Suppressor macrophage (primary cell): ENCODE results near the gene HDAC4.

Experiments
- DNase-seq, 4 experiments: peaks; one replicate each; pipeline ENCODE4 v3.0.0-alpha.2; 2020 to 2022

The HDAC4 gene

DNA sequence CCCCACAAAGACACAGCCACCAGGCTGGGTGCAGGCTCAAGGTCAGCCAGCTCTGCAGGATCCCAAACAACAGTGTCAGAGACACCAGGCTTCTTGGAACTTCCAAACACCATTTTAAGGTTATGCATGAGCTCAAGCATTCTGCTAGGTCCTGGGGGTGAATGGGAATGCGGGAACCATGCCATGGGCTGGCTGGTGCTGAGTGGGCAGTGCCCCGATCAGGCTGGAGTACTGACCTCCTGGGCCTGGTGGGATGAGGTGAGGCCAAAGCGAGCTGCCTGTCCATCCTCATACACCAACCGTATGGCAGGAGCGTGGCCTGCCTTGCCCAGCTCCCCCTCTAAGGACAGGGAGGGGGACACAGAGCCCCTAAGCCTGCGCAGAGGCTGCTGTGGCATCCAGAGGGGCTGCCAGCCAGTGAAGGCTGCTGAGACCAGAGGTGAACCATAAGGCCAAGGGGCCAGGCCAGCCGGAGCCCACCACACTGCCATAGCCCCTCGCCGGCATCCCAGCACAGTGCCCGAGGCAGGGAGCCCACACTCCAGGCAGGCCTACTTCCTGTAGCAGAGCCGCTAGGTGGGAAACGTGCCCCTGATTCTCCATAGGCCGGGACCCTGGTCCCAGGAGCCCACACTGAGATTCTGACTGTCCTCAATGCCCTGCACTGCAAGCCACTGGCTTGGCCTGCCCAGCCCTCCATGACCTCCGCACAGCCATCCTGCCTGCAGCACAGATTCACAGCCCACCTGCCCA, 135.0 kb downstream of the HDAC4 start:
- no peak for DNase-seq

DNA sequence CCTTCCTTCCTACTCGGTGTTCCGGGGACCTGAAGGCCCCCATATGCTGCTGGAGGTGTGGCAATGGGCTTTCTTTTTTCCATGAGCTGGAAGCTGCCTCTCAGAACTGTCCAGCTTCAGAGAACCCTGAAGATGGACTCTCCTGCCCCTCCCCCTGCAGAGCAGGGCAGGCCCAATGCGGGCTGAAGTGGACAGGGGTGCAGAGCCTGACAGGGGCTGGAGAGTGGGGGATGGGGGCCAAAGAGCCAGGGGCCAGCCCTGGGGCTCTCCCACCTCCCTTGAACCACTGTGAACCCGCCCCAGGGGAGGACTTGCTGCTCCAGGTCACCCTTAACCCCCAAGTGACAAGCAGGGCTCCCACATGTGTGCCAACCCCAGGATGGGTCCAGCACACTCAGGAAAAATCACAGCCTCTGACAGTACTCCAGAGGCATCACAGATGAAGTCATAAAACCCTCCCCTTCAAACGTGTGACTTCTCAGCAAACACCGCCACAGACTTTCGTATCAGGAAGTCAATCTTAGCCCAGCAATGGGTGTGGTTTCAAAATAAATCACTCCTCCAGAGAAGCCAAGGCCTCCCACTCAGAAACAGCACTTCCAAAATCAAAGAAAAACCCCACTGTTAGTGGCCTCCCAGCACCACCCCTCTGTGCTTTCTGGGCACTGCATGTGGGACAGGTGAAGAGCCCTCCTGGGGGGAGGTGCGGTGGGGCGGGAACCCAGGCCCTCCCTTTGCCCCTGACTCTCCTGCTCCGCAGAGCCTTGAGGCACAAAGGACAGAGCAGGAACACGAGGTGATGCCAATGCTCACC, 135.8 kb downstream of the HDAC4 start:
- DNase-seq: peak; percentile 81 to 94 (median 86)

DNA sequence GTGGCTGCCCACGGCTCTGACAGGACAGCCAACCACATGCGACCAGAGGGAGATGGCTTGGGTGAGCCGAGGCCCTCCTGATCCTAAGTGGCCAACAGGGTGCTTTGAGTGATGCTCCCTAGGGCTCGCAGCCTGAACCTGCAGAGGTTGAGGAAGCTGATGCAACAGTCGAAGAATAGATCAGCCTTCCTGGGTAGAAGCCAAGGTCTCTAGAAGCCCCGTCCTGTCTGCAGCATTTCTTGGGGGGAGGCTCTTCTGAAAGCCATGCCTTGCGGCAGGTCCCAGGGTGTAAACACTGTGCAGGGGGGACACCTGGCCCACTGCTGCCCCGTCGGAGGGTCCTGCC, 136.4 kb downstream of the HDAC4 start:
- peak in 2 of 4 experiments; percentile 48 to 61 for DNase-seq

DNA sequence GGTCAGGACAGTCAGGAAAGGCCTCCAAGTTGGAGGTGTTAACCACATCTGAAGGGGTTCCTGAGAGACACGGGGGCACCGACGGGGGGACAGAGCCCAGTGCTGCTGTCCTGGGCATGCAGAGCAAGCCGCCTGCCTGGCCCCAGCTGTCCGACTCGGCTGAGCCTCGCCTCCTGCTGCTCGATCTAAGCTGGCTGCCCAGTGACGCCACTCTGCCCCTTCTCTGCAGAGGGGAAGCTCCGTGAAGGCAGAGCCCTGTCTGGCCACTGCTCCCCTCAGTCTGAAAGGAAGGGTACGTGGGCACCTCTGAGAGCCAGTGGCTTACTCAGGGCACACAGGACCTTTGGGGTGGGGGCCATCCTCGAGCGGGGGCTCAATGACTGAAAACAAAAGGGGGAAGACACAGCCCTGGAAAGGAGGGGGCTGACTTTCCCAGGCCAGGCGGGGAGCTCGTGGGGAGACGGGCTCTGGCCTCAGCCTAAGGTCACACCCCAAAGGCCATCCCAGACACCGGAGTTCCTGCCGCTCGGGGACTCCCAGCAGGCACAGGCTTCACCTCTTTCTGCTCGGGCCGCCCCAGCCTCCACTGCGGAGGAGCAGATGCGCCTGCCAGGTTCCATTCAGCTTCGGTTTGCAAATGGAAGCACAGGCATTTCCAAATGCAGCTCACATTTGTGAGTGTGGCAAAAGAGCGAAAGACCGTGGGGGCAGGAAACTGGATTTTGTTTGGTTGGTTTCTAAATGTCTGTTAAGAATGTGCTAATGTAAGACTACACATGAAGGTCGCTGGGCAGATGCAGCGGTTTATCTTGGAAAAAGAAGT, 136.9 kb downstream of the HDAC4 start:
- DNase-seq: no peak

DNA sequence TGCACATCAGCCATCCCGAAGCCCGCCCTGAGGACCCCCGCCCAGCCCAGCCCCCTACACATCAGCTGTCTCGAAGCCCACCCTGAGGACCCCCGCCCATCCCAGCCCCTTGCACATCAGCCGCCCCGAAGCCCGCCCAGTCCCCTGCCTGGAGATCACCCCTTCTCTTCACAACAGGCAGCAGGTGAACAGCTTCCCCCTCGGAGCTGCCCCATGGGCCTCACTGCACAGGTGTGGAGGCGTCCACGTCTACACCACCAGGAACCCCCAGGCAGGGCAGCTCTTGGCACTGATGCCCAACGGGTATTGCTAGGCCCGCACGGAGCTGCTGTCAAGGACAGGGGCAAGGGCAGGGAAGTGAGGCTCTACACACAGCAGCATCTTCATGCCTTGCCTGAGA, 137.6 kb downstream of the HDAC4 start:
- no peak for DNase-seq

DNA sequence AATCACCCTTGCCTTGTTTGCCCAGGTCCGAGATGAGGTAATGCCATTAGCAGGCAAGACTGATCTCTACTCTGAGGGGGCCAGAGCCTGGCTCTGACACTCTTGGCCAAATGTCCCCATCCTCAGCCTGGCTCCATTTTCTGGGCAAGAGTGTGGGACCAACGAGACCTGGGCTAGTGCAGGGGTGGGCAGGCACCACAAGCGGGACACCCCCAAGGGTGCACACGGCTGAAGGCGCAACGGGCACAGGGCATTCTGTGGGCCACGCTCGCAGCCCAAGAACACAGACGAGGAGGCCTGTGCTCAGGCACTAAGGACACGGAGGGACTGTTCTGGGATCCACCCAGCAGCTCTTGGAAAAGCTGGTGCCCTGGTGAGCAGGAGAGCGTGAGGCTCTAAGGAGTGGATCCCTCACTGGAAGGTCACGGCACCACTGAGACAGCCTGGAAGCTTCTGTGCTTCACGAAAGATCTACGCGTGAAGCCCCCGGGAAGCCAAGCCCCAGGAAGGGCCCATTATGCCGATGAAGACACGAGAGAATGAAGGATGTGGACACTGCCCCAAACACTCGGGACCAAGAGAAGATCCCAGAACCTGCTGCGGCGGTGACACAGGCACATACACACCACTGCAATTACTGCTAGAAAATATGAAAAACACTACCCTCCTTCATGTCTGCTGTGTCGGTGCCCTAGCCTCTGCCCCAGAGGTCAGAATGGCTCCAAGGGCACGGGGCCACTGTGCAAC, 138.2 kb downstream of the HDAC4 start:
- no peak for DNase-seq

DNA sequence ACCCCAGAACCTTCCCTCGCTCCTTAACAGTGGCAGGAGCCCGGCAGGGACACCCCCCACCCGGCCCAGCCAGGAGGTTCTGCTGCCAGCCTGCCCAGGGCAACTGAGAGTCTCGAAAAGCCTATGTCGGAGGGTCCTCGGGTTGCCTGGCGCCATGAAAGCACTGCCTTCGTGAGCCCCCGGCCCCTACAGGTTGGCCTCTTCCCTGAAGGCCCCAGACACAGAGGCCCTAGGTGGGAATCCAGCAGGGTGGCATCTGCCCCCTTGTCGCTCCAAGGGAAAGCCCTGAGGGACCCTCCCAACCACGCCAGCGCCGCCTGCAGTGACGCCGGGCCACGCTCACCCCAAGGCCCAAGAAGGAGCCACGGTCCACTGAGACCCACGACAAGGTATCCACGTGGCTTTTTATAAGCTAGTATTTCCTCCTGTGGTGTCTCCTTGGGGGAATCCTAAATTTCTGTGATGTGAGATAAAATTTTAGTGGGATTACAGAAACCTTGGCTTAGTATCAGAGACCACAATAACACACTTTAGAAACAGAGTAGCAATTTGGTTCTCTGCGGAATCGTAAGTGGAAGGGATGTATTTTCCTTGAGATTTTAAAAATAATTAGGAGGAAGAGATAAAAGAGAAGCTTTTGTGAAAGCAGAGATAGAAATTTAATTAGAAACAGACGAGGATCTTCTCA, 138.9 kb downstream of the HDAC4 start:
- no peak for DNase-seq

DNA sequence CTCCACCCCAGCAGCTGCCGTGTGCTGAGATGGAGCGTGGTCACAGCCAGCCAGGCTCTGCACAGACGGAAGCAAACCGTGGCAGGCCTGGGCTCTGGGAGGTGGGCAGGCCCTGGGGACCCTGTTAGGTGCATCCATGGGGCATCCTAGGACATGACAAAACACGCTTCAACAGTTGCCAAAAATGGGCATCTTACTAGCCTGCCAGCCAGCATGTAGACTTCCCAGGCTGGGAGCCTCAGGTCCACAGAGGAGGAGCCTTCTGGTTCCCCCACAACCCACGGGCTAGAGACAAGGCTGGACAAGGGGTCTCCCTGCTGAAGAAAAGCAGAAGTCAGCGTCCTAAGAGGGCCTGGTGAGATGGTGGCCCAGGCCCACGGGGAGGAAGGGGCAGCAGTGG, 139.5 kb downstream of the HDAC4 start:
- no peak for DNase-seq

DNA sequence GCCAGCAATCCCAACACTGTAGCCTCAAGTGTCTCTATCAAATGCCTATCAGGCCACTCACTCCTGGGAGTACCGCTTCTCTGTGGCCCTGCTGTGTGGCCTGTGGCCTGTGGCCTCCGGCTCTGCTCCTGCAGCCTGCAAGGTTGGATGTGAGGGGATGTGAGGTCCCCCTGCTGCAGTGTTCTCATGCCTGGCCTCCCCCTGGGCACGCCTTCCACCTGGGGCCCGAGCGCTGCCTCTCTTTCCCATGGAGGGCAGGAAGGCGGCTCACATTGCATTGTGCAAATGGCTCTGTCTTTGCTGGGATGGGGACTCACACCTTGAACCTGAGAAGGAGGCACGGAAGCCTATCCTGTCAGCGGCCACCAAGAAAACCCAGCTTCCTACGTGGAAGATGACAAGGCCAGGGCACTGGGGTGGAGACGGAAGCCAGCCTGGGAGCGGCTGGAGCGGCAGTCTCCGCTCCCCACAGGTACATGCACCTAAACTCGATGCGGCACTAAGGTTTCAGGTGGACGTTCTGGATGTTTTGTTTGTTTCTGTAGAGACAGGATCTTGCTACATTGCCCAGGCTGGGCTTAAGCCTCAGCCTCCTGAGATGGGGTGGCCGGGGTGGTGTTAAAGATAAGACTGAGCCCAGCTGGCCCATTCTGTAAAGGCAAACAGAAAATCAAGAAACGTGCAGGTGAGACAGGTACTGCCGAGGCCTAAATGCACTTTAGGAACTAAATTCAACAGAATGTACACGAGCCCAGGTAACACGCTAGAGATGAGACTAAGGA, 140.1 kb downstream of the HDAC4 start:
- DNase-seq: no peak

DNA sequence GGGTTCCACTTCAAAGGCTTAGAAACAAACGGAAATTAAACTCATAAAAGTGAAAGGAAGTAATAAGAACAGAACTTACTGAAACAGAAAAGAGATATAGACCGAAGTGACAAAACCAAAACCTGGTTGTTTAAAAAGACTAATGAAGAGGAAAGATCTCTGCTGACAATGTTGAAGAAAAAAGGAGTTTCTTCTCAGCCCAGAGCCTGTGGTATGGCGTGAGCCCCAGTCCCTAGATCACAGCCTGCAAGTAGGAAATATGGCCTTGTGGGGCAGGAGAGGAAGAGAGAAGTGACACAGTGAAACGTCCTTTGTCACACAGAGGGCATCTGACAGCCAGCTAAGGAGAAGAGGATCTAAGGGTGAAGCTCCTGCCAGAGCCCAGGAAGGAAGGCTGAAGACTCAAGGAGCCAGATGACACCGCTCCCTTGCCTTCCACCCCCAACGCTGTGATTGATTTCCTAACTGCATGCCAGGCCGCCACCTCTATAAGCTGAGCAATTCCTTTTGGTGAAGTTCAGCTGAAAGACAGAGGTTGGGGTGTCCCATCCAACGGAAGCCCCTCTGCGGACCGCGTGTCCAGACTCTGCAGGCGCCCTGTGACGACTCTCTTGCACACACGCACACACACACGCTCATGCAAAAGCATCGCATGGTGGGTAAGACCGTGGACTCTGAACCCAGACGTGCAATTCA, 141.1 kb downstream of the HDAC4 start:
- peak; percentile 75 to 92 (median 88) for DNase-seq

DNA sequence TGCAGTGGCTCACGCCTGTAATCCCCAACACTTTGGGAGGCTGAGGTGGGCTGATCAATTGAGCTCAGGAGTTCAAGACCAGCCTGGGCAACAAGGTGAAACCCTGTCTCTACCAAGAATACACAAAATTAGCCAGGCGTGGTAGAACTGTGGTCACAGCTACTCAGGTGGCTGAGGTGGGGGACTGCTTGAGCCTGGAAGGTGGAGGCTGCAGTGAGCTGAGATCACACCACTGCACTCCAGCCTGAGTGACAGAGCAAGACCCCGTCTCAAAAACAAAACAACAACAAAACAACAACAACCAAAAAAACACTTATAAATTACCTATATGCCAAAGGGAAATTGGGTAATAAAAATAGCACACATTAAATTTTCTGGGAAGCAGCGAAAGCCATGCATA, 141.6 kb downstream of the HDAC4 start:
- DNase-seq: no peak

DNA sequence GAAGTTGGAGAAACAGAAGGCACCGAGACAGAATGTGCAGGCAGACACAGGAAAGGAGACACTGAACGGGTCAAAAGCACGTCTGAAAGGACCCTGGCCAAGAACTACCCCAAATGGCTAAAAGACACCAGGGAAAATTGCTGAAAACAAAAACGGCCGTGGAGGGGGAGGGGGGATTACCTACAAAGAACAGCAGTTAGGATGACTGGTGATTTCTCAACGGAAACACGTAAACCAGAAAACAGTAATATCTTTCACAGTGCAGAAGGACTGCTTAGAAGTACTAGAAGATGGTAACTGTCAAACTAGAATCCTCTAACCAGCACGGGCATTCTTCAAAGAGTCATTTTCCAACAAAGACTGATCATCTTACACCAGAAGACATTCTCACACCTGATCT, 142.6 kb downstream of the HDAC4 start:
- DNase-seq: no peak

DNA sequence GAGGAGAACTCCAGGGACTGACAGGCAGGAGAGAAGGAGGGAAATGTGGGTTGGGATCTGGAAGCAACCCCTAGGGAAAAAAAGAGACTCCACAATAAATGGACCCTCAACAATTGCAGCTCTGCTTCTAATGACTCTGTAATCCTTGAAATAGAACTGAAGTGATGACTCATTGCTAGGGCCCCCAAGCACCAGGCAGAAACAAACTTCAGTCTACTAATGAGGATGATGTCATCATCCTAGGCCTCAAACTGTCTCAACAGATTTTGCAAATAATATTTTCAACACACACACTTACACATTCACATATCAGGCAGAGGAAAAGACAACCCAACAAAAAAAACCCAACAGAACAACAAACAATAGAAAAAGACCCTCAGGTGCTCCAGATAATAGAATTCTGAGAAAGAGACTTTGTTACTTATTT, 143.3 kb downstream of the HDAC4 start:
- DNase-seq: peak; percentile 49 to 83 (median 61)

DNA sequence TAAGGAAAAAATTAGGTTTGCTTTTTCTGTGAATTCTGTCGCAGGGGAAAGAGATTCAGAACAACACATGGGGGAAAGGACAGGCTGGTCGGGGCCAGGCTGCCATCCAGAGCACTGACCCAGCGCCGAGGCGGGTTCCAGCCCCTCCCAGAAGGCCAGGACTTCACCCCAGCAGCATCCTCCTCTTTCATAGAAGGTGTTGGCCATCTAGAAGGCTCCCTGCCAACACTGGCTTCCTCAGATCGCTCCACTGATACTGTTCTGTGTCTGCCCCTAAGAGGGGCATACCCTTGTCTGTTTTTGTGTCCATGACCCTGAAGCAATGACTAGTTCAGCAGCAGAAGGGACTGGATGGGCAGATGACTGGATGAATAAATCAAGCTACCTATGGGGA, 144.5 kb downstream of the HDAC4 start:
- DNase-seq: no peak

DNA sequence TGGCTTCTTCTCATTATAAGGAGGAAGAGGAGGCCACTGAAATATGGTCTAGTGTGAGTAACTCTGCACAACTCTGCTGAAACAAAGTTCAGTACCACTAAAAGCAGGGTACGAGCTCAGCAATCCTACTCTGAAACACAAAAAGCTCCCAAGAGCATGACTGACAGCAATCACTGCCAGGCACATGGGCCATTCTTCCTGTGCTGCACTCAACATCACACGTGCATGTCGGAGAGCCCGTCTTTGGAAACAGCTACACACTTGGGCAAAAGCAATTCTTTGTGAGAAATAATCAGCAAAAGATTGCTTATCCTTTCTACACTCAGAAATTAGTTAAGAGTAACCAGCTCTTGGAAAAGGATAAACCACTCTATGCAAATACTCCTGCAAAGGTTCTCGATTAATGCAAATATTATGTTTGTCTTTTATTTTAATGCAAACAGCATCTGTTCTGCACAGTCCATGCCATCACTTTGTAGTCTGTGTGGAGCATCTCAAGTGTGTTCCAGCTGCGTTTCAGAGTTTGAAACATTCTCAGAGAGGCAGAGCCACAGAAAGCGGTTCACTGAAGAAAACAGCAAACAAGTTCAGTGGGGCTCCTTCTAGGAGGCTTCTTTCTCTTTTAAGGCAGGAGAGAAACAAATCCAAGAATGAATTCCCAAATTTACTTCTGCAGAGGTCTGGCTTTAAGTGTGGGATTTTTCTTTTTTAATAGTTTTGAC, 145.0 kb downstream of the HDAC4 start:
- peak in 1 of 4 experiments; percentile 27 for DNase-seq

DNA sequence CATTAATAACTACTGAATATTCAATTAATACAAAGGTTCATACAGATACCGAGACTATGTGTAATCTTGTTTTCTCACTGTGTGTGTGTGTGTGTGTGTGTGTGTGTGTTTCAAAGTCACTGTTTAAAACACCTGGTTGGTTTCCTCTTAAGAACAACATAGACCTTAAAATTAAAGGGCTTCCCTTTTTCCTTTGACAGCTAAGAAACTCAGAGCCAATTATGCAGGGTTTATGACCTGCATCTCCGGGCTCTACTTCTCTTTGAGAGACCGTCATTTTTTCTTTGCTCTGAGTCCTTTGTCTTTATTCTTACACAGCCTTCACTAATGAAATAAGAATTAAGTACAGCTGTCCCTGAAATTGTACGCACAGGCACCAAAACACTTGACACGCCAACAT, 145.6 kb downstream of the HDAC4 start:
- peak in 2 of 4 experiments; percentile 36 to 41 for DNase-seq

DNA sequence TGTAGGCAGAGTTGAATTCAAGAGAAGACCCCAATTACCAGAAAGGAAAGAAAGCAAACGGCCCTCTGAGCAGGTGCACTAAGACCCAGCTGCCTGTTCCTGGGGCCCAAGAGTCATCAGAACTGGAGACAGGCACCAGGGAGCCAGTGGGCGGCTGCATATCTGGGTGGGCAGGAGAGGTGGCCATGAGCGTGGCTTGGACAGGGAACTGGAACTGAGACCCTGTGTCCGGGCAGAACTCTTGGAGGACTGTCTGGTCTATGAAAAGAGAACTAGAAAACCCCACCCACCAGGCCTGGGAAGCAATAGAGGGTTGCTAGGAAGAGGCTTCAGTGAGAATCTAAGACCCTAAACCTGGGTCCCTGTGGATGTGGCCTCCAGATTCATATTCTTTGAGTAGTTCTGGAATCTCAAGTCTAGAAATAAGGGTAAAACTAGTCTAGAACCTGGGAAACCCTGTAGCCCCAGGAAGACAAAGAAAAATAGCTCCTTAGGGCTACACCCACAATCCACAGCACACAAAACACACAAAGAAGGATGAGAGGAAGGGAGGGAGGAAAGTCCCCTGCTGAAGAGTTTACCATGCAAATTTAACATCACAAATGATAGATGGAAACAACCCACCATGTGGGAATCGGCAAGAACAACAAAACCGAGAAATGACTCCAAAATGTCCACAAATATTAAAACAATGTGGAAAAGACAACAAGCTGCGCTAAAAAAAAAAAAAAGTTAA, 147.0 kb downstream of the HDAC4 start:
- peak; percentile 62 to 79 (median 74) for DNase-seq

DNA sequence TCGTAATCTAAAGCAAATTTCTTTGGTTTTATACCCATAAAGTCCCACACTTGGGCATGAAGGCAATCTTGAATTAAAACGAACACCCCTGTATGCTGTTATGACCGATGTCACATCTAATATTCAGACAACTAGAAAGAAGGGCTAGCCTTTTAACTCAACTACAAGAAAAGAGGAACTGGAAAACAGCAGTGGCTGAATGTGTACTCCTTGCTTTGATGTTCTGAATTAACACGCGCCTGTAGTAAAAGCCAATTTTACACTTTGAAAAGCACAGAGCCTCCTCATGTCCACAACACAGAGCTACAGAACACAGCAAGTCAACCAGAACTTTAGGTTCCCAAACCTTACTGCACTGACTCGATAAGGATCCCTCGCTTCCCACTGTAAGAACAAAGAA, 147.6 kb downstream of the HDAC4 start:
- DNase-seq: peak; percentile 43 to 73 (median 66)

DNA sequence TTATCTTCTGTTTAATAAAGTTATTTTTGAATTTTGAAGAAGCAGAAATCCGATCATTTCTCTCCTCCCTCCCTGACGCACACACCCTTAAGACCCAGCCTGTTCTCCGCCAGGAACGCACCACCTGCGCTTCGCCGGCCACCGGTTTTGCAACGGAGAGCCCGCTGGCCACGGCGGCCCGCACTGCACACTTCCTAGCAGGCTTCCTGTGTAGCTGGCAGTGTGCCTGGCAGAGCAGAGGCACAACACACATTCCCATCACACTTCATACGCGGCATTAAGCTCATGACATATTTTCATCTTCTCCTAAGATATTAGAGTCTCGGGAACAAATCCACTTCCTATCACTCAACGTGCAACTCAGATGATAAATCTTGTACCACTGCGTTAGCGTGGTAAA, 148.0 kb downstream of the HDAC4 start:
- peak; percentile 58 to 71 (median 60) for DNase-seq
